Lung (tissue), 12 donors: ENCODE data around the gene TMEFF2. TPM values are rescaled to one million over a fixed set of nuclear protein-coding genes. Genes with fewer than 3 reads are reported as not detected.
A peak's percentile ranks its signal among the peaks of the same experiment; 100 is the strongest.

Experiments used
- ATAC-seq: fragments of 200-7000 bp; cut with Tn5 transposase; one replicate; pipeline ENCODE4 v1.9.1; 2020; ENCODE audit warnings: moderate number of reproducible peaks; ENCODE audit not compliant: insufficient read depth, low FRiP score
- DNase-seq, 3 donors: peaks; one replicate each; pipeline ENCODE4 v3.0.0-alpha.2; 2013 to 2017
- H3K27ac ChIP-seq, 2 donors: one replicate each; pipeline ENCODE4 v1.5.1; 2013; ENCODE audit warnings: mild to moderate bottlenecking in 2 of 2, moderate library complexity in 2 of 2, control low read depth in 1 of 2, inconsistent platforms in 1 of 2, low read depth in 1 of 2, low read length in 1 of 2
- H3K27me3 ChIP-seq, 3 donors: one replicate each; pipeline ENCODE4 v1.5.1; 2013; ENCODE audit warnings: low read length in 2 of 3; ENCODE audit not compliant: control insufficient read depth in 3 of 3, insufficient read depth in 3 of 3
- H3K36me3 ChIP-seq, 4 donors: one replicate each; pipeline ENCODE4 v1.5.1; 2013; ENCODE audit warnings: low read length in 4 of 4, mild to moderate bottlenecking in 1 of 4, moderate library complexity in 1 of 4; ENCODE audit not compliant: control insufficient read depth in 4 of 4, insufficient read depth in 4 of 4
- H3K4me1 ChIP-seq, 5 donors: one replicate each; pipeline ENCODE4 v1.5.1; 2013; ENCODE audit warnings: low read length in 5 of 5, mild to moderate bottlenecking in 2 of 5, moderate library complexity in 1 of 5; ENCODE audit not compliant: control insufficient read depth in 5 of 5, insufficient read depth in 5 of 5
- H3K4me3 ChIP-seq: one replicate; pipeline ENCODE4 v1.5.1; 2013; ENCODE audit warnings: mild to moderate bottlenecking, control low read depth, moderate library complexity
- H3K9ac ChIP-seq, 2 donors: one replicate each; pipeline ENCODE4 v1.5.1; 2013; ENCODE audit warnings: low read length in 2 of 2, control low read depth in 1 of 2; ENCODE audit not compliant: insufficient read depth in 1 of 2
- H3K9me3 ChIP-seq, 4 donors: one replicate each; pipeline ENCODE4 v1.5.1; 2013; ENCODE audit warnings: low read length in 3 of 4, mild to moderate bottlenecking in 1 of 4, moderate library complexity in 1 of 4; ENCODE audit not compliant: control insufficient read depth in 4 of 4, insufficient read depth in 3 of 4
- WGBS, 2 donors: extraction: QIAGEN DNeasy Blood & Tissue Kit; methylation state at CpG; one replicate each; pipeline ENCODE4 v1.1.7; 2013; 5-methylcytosine and 5-hydroxymethylcytosine counted together
- polyA plus RNA-seq, 2 donors: library from polyadenylated mRNA; stranded (reverse); fragments of 200-250 nt; gene quantifications; one replicate each; pipeline ENCODE4 v1.2.1, GENCODE V29; 2013
- total RNA-seq, 2 donors: library from RNA; depleted of rRNA in 1 of 2; stranded (reverse); fragments of >200 nt in 1 of 2; gene quantifications; one replicate each; pipeline ENCODE4 v1.2.1, GENCODE V29; 2014 to 2021
- TF ChIP-seq, protein P1 (sequence below): IDR thresholded peaks from 2 replicates; pipeline ENCODE4 v1.5.1; 2012; ENCODE audit warnings: mild to moderate bottlenecking; ENCODE audit errors: control extremely low read depth, extremely low read depth
- donor health status: control.
- donor health status: control.
- donor health status: Bipolar disorder and iron deficiency.
- donor health status: healthy.
- donor health status: DM: yes; HTN: yes; CAD: no.

The TMEFF2 gene
- total and polyA plus RNA-seq, 4 donors, result 0.43 TPM; not detected in 3

DNA sequence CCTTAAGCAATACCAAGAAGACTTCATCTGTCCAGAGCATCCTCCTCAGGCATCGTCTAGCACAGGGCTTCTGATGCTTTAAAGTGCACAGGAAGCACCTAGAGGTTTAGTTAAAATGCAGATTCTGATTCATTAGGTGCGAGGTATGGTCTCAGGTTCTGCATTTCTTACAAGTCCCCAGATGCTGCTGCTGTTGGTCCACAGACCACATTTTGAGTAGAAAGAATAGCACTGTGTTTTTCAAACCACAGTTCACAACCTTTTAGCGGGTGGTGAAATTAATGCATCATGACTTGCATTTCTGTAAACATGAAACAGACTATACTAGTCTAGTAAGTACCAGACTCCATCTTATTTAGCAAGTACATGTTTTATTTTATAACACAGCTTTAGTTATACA, 134.6 kb downstream of the TMEFF2 start:
- Histone ChIP-seq H3K9ac (no peak overlapping the region), H3K27ac (no peak overlapping the region), H3K36me3 (no peaks in the 10 kb centered on the region), H3K27me3 (no peaks in the 10 kb centered on the region), H3K9me3 (no peaks in the 10 kb centered on the region), H3K4me3 (no peak overlapping the region), H3K4me1 (no peaks in the 10 kb centered on the region)
- TF ChIP-seq, protein P1, sequence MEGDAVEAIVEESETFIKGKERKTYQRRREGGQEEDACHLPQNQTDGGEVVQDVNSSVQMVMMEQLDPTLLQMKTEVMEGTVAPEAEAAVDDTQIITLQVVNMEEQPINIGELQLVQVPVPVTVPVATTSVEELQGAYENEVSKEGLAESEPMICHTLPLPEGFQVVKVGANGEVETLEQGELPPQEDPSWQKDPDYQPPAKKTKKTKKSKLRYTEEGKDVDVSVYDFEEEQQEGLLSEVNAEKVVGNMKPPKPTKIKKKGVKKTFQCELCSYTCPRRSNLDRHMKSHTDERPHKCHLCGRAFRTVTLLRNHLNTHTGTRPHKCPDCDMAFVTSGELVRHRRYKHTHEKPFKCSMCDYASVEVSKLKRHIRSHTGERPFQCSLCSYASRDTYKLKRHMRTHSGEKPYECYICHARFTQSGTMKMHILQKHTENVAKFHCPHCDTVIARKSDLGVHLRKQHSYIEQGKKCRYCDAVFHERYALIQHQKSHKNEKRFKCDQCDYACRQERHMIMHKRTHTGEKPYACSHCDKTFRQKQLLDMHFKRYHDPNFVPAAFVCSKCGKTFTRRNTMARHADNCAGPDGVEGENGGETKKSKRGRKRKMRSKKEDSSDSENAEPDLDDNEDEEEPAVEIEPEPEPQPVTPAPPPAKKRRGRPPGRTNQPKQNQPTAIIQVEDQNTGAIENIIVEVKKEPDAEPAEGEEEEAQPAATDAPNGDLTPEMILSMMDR, result no peak
- DNase-seq (no peak), ATAC-seq (no peak)
- WGBS, 2 donors, result 34 to 56% methylated on average over 3 of the region's 3 CpGs

DNA sequence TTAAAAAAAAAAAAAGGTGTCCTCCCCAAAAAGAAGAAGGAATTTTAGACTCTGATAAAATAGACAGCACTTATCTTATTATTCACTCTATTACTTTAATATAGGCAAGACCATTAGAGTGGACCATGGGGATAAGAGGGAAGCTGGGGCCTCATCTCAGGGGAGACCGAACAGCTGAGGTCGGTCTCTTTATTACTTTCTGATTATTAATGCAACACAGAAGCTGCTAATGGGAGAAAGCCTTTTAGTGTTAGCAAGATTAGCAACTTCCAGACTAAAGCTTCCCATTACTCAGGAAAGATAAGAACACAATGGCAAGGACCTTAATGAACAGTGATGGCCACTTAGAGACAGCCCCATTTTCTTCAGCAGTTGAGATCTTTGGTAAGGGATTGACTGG, 135.5 kb downstream of the TMEFF2 start:
- no peak overlapping the region for H3K27ac ChIP-seq
- no peaks in the 10 kb centered on the region for H3K9me3 ChIP-seq
- TF ChIP-seq, protein P1, result no peak
- no peak overlapping the region for H3K4me3 ChIP-seq
- DNase-seq (no peak), ATAC-seq (no peak)
- no peaks in the 10 kb centered on the region for H3K36me3 ChIP-seq
- peaks cover 0 to 1% (median 0%) of the 10 kb centered on the region in 5 donors for H3K4me1 ChIP-seq
- no peak overlapping the region for H3K9ac ChIP-seq
- WGBS, 2 donors, result 97% methylated on average over 2 of the region's 2 CpGs
- no peaks in the 10 kb centered on the region for H3K27me3 ChIP-seq

DNA sequence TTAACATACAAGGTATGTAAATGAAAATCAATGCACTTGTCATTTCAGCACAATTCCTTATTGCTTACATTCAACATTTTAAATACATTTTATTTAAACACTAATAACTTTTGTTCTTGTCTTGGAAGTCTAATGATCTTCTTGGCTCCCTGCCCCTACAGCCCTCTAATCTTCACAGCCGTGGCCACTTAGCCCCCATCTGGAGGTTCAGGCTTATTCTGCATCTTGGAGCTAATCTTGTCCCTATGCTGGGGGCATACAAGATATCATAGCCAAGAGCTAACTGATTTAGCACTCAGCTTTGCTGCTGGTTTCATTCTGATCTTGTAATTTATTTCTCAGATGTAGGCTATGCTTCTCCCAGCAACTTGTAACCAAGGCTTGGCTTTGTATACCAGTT, 140.8 kb downstream of the TMEFF2 start:
- TF ChIP-seq, protein P1, result no peak
- H3K4me3 ChIP-seq, result no peak overlapping the region
- H3K9ac ChIP-seq, result no peak overlapping the region
- H3K27me3 ChIP-seq, result no peaks in the 10 kb centered on the region
- DNase-seq (no peak), ATAC-seq (no peak)
- no peak overlapping the region for H3K27ac ChIP-seq
- H3K36me3 ChIP-seq, result no peaks in the 10 kb centered on the region
- peaks cover 0 to 6% (median 0%) of the 10 kb centered on the region in 5 donors for H3K4me1 ChIP-seq
- no peaks in the 10 kb centered on the region for H3K9me3 ChIP-seq
- WGBS, 2 donors, result 83 to 84% methylated on average over 1 of the region's 1 CpG

DNA sequence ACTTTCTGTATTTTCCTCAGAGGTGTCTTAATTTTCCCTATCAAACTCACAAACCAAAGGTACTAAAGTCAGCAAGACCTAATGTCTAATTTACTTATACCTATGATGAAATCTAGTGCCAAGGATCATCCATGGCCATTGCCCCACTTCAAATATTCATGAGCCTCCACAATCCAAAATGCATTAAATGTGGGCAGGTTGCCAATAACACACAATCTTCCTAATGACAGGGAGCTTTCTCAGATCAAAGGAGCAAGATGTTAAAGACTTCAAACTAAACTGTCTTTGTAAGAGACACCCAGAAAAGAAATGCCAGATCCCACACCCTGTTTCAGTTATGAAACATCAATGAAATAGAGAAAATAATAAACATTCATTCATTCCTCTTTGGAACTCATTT, 143.2 kb downstream of the TMEFF2 start:
- H3K4me1 ChIP-seq, result peaks cover 0 to 6% (median 0%) of the 10 kb centered on the region in 5 donors
- DNase-seq, result peak in 1 of 3 donors; percentile 21
- no peak overlapping the region for H3K9ac ChIP-seq
- no peaks in the 10 kb centered on the region for H3K27me3 ChIP-seq
- H3K27ac ChIP-seq, result no peak overlapping the region
- TF ChIP-seq, protein P1, result no peak
- no peaks in the 10 kb centered on the region for H3K36me3 ChIP-seq
- ATAC-seq, result no peak
- no peaks in the 10 kb centered on the region for H3K9me3 ChIP-seq
- no peak overlapping the region for H3K4me3 ChIP-seq
